Parathyroid adenoma (tissue), 2 donors: Measurements from ENCODE around the gene TBCE.

Experiments used
- H2AFZ ChIP-seq: fragments of 300-600 bp; sonication (generic); one replicate; pipeline ENCODE4 v1.7.0; 2017; ENCODE audit warnings: antibody characterized with exemption, mild to moderate bottlenecking
- H3K27ac ChIP-seq: fragments of 300-600 bp; sonication (generic); one replicate; pipeline ENCODE4 v1.7.0; 2017
- H3K27me3 ChIP-seq: fragments of 300-600 bp; sonication (generic); one replicate; pipeline ENCODE4 v1.7.0; 2017; ENCODE audit warnings: low read length; ENCODE audit not compliant: control insufficient read depth, insufficient read depth
- H3K36me3 ChIP-seq: fragments of 300-600 bp; sonication (generic); one replicate; pipeline ENCODE4 v1.7.0; 2017; ENCODE audit warnings: low read length; ENCODE audit not compliant: control insufficient read depth, insufficient read depth
- H3K4me1 ChIP-seq: fragments of 300-600 bp; sonication (generic); one replicate; pipeline ENCODE4 v1.7.0; 2017; ENCODE audit warnings: control low read depth
- H3K4me2 ChIP-seq: fragments of 300-600 bp; sonication (generic); one replicate; pipeline ENCODE4 v1.7.0; 2017; ENCODE audit warnings: low read length
- H3K4me3 ChIP-seq: fragments of 300-600 bp; sonication (generic); one replicate; pipeline ENCODE4 v1.7.0; 2017; ENCODE audit warnings: low read depth, low read length
- H3K79me2 ChIP-seq: fragments of 300-600 bp; sonication (generic); one replicate; pipeline ENCODE4 v1.7.0; 2017; ENCODE audit warnings: control low read depth
- H3K9ac ChIP-seq: fragments of 300-600 bp; sonication (generic); one replicate; pipeline ENCODE4 v1.7.0; 2017; ENCODE audit warnings: mild to moderate bottlenecking
- H3K9me3 ChIP-seq: fragments of 300-600 bp; sonication (generic); one replicate; pipeline ENCODE4 v1.7.0; 2017; ENCODE audit warnings: low read length; ENCODE audit not compliant: control insufficient read depth
- CTCF ChIP-seq: fragments of 300-600 bp; sonication (generic); IDR thresholded peaks from one replicate; pipeline ENCODE4 v1.7.0; 2017; ENCODE audit warnings: antibody characterized with exemption, mild to moderate bottlenecking
- donor health status: primary hyperparathyroidism.

Gene TBCE

GRCh38 chr1:235328271-235329138 is 38.7 kb upstream of the TBCE start, which contains the start of gene GGPS1:
TSS of gene GGPS1 (plus strand) at chr1:235328570. CDS start at chr1:235335265, 6,695 bp downstream.
- no peak for TF ChIP-seq CTCF
- peaks cover 7% of the 10 kb centered on the region for H3K4me1 ChIP-seq
- no peaks in the 10 kb centered on the region for H3K27me3 ChIP-seq

GRCh38 chr1:235329139-235329902 is 37.9 kb upstream of the TBCE start:
- Histone ChIP-seq H3K9me3 (no peaks in the 10 kb centered on the region), H3K36me3 (no peaks in the 10 kb centered on the region), H3K4me3 (peak overlapping the region; percentile 83), H3K4me1 (peaks cover 7% of the 10 kb centered on the region), H3K27ac (peak overlapping the region; percentile 94), H3K4me2 (peak overlapping the region; percentile 97), H3K27me3 (no peaks in the 10 kb centered on the region), H3K9ac (no peak overlapping the region), H3K79me2 (peaks cover 28% of the 10 kb centered on the region), H2AFZ (peak overlapping the region; percentile 77)
- no peak for TF ChIP-seq CTCF

More at GRCh38 chr1:235328271-235329138, 38.7 kb upstream of the TBCE start, which contains the start of gene GGPS1:
- H3K9ac ChIP-seq = peak within 1 kb of the TSS; percentile 53
- H3K9me3 ChIP-seq = no peaks in the 10 kb centered on the region
- H3K36me3 ChIP-seq = no peaks in the 10 kb centered on the region
- peak within 1 kb of the TSS; percentile 77 for H2AFZ ChIP-seq
- peak within 1 kb of the TSS; percentile 97 for H3K4me2 ChIP-seq
- peaks cover 30% of the 10 kb centered on the region for H3K79me2 ChIP-seq
- peak within 1 kb of the TSS; percentile 83 for H3K4me3 ChIP-seq
- peak within 1 kb of the TSS; percentile 94 for H3K27ac ChIP-seq

- Histone ChIP-seq H3K27me3 (no peaks in the 10 kb centered on the region), H3K9me3 (no peaks in the 10 kb centered on the region), H3K27ac (no peak overlapping the region), H3K9ac (no peak overlapping the region), H3K4me3 (no peak overlapping the region), H3K36me3 (no peaks in the 10 kb centered on the region), H3K4me2 (no peak overlapping the region), H3K79me2 (peaks cover 29% of the 10 kb centered on the region), H2AFZ (no peak overlapping the region), H3K4me1 (peaks cover 4% of the 10 kb centered on the region)
- TF ChIP-seq CTCF = no peak
Measured at GRCh38 chr1:235330918-235331285, 36.3 kb upstream of the TBCE start.

GRCh38 chr1:235331401-235331800 is 35.8 kb upstream of the TBCE start:
- no peak for TF ChIP-seq CTCF
- Histone ChIP-seq H3K36me3 (no peaks in the 10 kb centered on the region), H3K27me3 (no peaks in the 10 kb centered on the region), H3K4me1 (peaks cover 4% of the 10 kb centered on the region), H3K4me2 (no peak overlapping the region), H2AFZ (no peak overlapping the region), H3K9me3 (no peaks in the 10 kb centered on the region), H3K27ac (no peak overlapping the region), H3K4me3 (no peak overlapping the region), H3K9ac (no peak overlapping the region), H3K79me2 (peaks cover 31% of the 10 kb centered on the region)
